ENCODE data around the gene ZDHHC18. TPM values are rescaled to one million over a fixed set of nuclear protein-coding genes. Genes with fewer than 3 reads are reported as not detected.

ZDHHC18 gene
- total and polyA plus RNA-seq, 2 of the 8 experiments (the other 6 are each of a cell fraction or from before 2014, with no cell fraction given), result 29.7 to 49.8 TPM

- Histone ChIP-seq H3K27me3 (replicated peaks in 1 of 4; ENCODE audit: control insufficient read depth in 3 of 4, extremely low read depth in 1 of 4, insufficient read depth in 3 of 4, low read length in 3 of 4) (no peaks in the 10 kb centered on the region), H4K5ac (ENCODE audit: insufficient read length, low read depth, low read length) (no peak overlapping the region), H2BK15ac (ENCODE audit: low read length) (no peak overlapping the region), H3K23me2 (ENCODE audit: low read depth, low read length) (no peaks in the 10 kb centered on the region; the same call in 1 of the 2 replicates), H4K8ac (ENCODE audit: extremely low read depth, insufficient read depth, low read length) (peak overlapping the region; percentile 23; the same call in 1 of the 2 replicates), H3K4me3 (ENCODE audit: extremely low read depth in 1 of 4, insufficient read depth in 2 of 4, low read depth in 3 of 4, low read length in 4 of 4) (no peak overlapping the region), H4K20me1 (replicated peaks in 1 of 2; ENCODE audit: control insufficient read depth in 1 of 2, insufficient read depth in 2 of 2, low read length in 2 of 2) (peaks cover 5 to 9% of the 10 kb centered on the region in 2 experiments), H2BK5ac (ENCODE audit: low read depth, low read length) (no peak overlapping the region), H2AK5ac (ENCODE audit: low read depth, low read length) (no peak overlapping the region), H2BK12ac (ENCODE audit: low read depth, low read length) (no peak overlapping the region), H3K23ac (ENCODE audit: insufficient read length) (no peak overlapping the region), H2AFZ (ENCODE audit: low read length) (no peak overlapping the region), H3K4ac (replicated peaks; ENCODE audit: insufficient read length, low read depth, low read length) (no peak overlapping the region), H3K27ac (ENCODE audit: low read depth, low read length) (no peak overlapping the region), H3K9ac (replicated peaks in 1 of 4; ENCODE audit: extremely low read depth in 1 of 4, low read depth in 3 of 4, low read length in 3 of 4) (no peak overlapping the region), H3K4me1 (replicated peaks in 1 of 4; ENCODE audit: control insufficient read depth in 3 of 4, insufficient read depth in 4 of 4, low read length in 3 of 4) (peaks cover 0 to 4% (median 2%) of the 10 kb centered on the region in 4 experiments; a peak in 2 of 7 replicates), H3K56ac (replicated peaks; ENCODE audit: insufficient read length, low read depth, low read length) (no peak overlapping the region), H3K79me2 (ENCODE audit: control insufficient read depth in 1 of 2, insufficient read depth in 2 of 2, low read length in 2 of 2) (no peaks in the 10 kb centered on the region), H3K79me1 (ENCODE audit: low read depth, low read length) (no peaks in the 10 kb centered on the region), H3K18ac (ENCODE audit: extremely low read depth, low read length) (no peak overlapping the region), H2BK120ac (replicated peaks; ENCODE audit: low read depth, low read length) (no peak overlapping the region), H3K36me3 (ENCODE audit: control insufficient read depth in 2 of 4, insufficient read depth in 4 of 4, low read length in 3 of 4) (peaks cover 32 to 64% (median 48%) of the 10 kb centered on the region in 4 experiments), H3K4me2 (ENCODE audit: insufficient read depth in 1 of 2, low read depth in 2 of 2, low read length in 2 of 2) (no peak overlapping the region), H4K91ac (replicated peaks; ENCODE audit: insufficient read length, low read length) (no peak overlapping the region), H3K14ac (ENCODE audit: insufficient read length) (no peak overlapping the region), H3K9me3 (ENCODE audit: insufficient read depth in 2 of 2, low read depth in 1 of 2, low read length in 1 of 2) (no peaks in the 10 kb centered on the region), H2BK20ac (ENCODE audit: low read length) (no peak overlapping the region)
- FAIRE-seq (no peak), DNase-seq (ENCODE audit: low read depth in 1 of 2, low spot score in 2 of 2) (no peak)
- POLR2A ChIA-PET (ENCODE audit: partially characterized antibody), result interaction anchor here (0.7 to 11.6 kb wide), 4 partner anchors 7 to 445 kb away, joined by 4 to 118 read pairs (median 10); partner anchors contain the start of genes ARID1A and PIGV
- CTCF ChIA-PET (ENCODE audit: partially characterized antibody), result interaction anchor here (0.6 to 3.4 kb wide), 8 partner anchors 9 to 516 kb away, joined by 3 to 24 read pairs (median 4); no protein-coding TSS in a partner anchor
- 97% methylated on average over 21 of the region's 21 CpGs; no CpG with 5 or more reads in 1 of the 2 experiments for WGBS, 2 experiments (ENCODE audit: extremely low coverage in 1 of 2, insufficient coverage in 1 of 2, insufficient read length in 1 of 2, insufficient replicate concordance in 2 of 2, low coverage in 1 of 2, low lambda C conversion rate in 2 of 2, missing lambda C conversion rate in 1 of 2)
- TF ChIP-seq POLR2AphosphoS5 (IDR thresholded peaks at IDR 0.05; ENCODE audit: low read depth, low read length), result peak; percentile 35; the same call in 1 of the 2 replicates
- TF ChIP-seq MAFK (IDR thresholded peaks at IDR 0.05; ENCODE audit: low read depth, low read length), result no peak
These were observed 46.0 kb upstream of the ZDHHC18 start for GRCh38 chr1:26780344-26780957.

Data from H1 (cell line).